NCI-H748 (cell line): ENCODE data around the gene ROS1.
"Not testable (repeated sequence)": the region's sequence is repeated elsewhere in the genome, so short reads cannot be mapped to it uniquely, and the experiment has no call there.

Source experiments
- DNase-seq: peaks from one replicate; lab custom pipeline; 2025; ENCODE audit not compliant: unreplicated experiment; lab: John Stamatoyannopoulos, UW

Gene ROS1

GRCh38 chr6:117384659-117385058 is 41.1 kb downstream of the ROS1 start:
- no peak for DNase-seq

- DNase-seq, result no peak
Measured at GRCh38 chr6:117381749-117382148, 44.0 kb downstream of the ROS1 start.

GRCh38 chr6:117380298-117380697 is 45.4 kb downstream of the ROS1 start:
- no peak for DNase-seq

GRCh38 chr6:117375446-117375845 is 50.3 kb downstream of the ROS1 start:
- DNase-seq, result no peak

- no peak for DNase-seq
Measured at GRCh38 chr6:117373211-117373813, 52.4 kb downstream of the ROS1 start.

GRCh38 chr6:117372289-117372688 is 53.5 kb downstream of the ROS1 start:
- DNase-seq, result not testable (repeated sequence)

GRCh38 chr6:117371492-117371891 is 54.2 kb downstream of the ROS1 start:
- no peak for DNase-seq

GRCh38 chr6:117359581-117359980 is 66.2 kb downstream of the ROS1 start:
- DNase-seq, result no peak

GRCh38 chr6:117354671-117355070 is 71.1 kb downstream of the ROS1 start:
- DNase-seq, result no peak

GRCh38 chr6:117352466-117353081 is 73.2 kb downstream of the ROS1 start:
- DNase-seq, result peak; percentile 52

GRCh38 chr6:117351521-117351920 is 74.2 kb downstream of the ROS1 start:
- no peak for DNase-seq

GRCh38 chr6:117346142-117346930 is 79.4 kb downstream of the ROS1 start:
- peak; percentile 47 for DNase-seq

- DNase-seq, result no peak
Measured at GRCh38 chr6:117345292-117345610, 80.5 kb downstream of the ROS1 start.

- peak; percentile 26 for DNase-seq
Measured at GRCh38 chr6:117344444-117345291, 81.1 kb downstream of the ROS1 start.

GRCh38 chr6:117338567-117338966 is 87.2 kb downstream of the ROS1 start:
- DNase-seq, result no peak

GRCh38 chr6:117329926-117330325 is 95.8 kb downstream of the ROS1 start:
- no peak for DNase-seq

- DNase-seq, result no peak
Measured at GRCh38 chr6:117328500-117328899, 97.2 kb downstream of the ROS1 start.

- no peak for DNase-seq
Measured at GRCh38 chr6:117328005-117328389, 97.7 kb downstream of the ROS1 start.

GRCh38 chr6:117327149-117328004 is 98.4 kb downstream of the ROS1 start:
- no peak for DNase-seq

GRCh38 chr6:117326396-117326795 is 99.3 kb downstream of the ROS1 start:
- no peak for DNase-seq

GRCh38 chr6:117317261-117317660 is 108.5 kb downstream of the ROS1 start:
- peak; percentile 43 for DNase-seq
